GM21447 (cell line): Measurements from ENCODE around the gene DDA1.

Experiments used
- ATAC-seq: cut with Tn5 transposase; IDR thresholded peaks from one replicate; pipeline ENCODE4 v1.9.1; 2021; ENCODE audit not compliant: unreplicated experiment

DDA1 gene

DNA sequence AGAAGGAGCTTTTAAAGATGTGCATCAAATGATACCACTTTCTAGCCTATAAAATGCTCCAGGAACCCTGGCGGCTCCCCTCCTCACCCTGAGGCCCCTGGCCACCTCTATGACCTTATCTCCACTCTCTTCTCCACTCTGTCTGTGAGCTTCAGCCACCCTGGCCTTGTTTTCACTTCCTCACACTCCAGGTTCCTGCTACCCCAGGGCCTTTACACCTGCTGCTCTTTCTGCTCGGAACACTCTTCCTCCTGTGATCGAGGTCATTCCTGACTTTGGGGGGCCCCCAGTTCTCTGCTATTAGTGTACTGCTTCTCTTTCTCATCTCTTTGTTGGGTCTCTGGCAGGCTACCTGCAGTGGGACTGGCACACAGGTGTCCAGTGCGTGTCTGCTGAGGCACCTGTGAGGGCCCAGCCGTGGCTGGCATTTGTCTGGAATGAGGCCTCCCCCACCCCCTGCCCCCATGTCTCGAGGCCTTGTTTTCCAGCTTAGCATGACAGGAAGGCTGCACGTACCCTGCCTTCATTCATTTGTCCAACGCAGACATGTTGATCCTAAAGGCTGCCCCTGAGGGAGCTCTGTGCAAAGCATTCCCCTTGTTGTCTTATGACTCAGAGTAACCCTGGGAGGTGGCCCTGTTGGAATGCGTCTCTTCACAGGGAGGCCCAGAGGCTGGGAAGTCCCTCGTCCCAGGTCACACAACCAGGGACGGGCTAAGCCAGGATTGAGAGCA lies 2.3 kb downstream of the DDA1 start:
- no peak for ATAC-seq

- no peak for ATAC-seq
Observed at GRCh38 chr19:17312189-17313113, 3.1 kb downstream of the DDA1 start.

- no peak for ATAC-seq
Observed at GRCh38 chr19:17314007-17314593, 4.7 kb downstream of the DDA1 start.

- ATAC-seq = no peak
Observed at GRCh38 chr19:17318966-17319365, 9.6 kb downstream of the DDA1 start.

DNA sequence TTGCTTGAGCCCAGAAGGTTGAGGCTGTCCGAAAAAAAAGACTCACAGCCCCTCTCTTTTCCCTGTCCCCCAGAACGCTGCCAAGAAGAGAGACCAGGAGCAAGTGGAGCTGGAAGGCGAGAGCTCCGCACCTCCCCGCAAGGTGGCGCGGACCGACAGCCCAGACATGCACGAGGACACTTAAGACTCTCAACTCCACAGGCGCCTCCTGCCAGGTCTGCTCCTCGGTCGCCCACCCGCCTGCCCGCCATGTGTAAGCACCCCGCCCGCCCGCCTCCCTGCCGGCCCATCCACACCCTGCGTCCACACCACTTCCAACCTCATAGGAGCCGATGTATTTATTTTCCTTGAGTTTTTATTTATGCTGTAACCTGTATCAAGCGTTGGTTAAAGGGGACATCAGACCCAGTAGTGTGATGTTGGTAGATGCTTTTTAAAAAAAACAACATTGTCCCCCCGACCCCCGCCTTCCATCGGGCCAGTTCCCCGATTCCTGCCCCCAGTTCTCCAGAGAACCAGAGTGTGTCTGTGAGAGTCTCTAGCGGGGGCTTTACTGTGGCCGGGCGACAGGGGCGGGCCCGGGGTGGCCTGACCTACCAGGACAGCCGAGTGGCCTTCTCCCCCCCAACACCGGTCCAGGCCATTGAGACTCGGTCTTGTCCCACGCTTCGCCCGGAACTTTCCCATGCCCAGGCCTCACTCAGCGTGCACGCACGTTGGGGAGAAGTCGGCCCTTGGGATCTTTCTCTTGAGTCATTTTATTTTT lies 10.3 kb downstream of the DDA1 start:
- no peak for ATAC-seq

- ATAC-seq = no peak
Observed at GRCh38 chr19:17320435-17320834, 11.1 kb downstream of the DDA1 start.

DNA sequence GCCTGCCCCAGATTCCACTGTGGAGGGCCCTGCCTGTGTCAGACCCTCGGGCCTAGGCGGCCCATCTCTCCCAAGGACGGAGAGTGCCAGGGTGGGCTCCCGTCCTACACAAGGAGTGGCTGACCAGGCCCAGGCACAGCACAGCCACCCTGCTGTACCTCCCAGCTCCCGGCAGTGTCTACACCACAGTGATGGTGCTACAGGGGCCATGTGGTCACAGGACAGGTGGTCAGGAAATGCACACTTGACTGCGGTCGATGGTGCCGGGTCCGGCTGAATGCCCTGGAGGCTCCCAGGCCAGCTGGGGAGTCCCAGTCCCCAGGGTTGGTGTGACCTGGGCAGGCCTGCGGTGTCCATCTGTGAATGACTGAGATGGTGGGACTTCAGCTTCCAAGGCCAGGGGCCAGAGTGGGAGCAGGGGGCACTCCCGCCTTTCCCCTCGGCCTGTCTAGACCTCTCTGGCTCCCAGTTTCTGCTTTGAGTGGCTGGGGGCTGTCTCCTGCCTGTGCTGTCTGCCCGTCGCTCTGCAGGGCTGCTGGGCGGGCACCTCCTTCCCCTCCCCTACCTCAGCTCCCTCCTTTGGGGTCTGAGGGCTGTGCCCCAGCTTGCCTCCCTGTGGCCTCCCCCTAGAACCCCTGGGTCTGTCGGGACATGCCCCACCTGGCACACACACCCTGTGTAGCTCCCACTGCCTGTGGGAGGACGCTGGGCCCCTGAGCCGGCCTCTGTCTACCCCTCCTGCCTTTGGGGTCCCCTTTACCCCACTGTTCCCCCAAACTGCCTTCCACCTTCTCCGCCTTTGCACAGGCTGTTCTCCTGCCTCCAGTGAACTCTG lies 12.5 kb downstream of the DDA1 start:
- no peak for ATAC-seq

DNA sequence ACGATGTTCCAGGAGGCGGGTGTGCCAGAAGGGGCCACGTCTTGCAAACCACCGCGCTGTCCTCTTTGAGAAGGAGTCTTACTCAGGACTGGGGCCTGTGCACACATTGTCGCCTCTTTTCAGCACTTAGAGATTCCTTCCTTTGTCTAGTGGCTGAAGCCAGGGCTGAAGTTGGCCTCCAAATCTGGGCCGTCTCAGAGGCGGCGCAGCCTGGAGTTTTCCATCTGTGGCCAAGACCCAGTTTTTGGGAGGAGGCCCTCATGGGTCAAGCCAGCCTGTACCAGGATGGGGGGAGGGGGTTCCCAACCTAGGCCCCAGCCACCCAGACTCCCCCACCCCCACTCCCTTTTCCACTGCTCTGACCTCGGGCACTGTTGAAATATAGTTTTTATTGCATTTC lies 13.5 kb downstream of the DDA1 start:
- no peak for ATAC-seq

DNA sequence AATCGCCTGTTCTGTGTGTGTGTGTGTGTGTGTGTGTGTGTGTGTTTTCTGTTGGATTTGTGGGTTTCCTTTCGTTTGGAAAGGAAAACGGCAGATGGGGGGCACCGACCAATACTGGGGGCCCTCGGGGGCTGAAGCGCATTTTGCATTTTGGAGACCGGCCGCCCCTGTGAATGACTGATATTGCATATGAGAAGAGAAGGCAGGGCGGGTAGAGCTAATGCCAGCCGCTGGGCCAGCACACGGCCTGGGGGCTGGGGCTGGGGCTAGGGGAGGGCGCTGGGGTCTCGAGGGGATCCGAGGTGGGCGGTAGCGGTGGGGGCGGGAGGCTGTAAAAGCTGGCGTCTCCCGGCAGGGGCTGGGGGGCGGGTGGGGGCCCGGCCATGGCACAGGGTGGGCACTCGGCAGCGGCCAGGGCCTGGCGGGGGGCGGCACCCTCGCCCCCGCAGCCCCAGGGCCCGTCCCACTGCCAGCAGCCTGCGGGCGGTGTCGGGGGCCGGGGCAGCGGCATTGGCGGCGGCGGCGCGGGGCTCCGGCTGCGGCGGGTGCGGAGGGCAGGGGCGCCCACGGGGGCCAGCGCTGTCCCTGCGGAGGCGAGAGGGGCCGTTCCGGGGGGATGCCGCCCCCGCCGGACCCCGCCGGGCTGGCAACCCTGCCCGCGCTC lies 14.1 kb downstream of the DDA1 start:
- no peak for ATAC-seq

DNA sequence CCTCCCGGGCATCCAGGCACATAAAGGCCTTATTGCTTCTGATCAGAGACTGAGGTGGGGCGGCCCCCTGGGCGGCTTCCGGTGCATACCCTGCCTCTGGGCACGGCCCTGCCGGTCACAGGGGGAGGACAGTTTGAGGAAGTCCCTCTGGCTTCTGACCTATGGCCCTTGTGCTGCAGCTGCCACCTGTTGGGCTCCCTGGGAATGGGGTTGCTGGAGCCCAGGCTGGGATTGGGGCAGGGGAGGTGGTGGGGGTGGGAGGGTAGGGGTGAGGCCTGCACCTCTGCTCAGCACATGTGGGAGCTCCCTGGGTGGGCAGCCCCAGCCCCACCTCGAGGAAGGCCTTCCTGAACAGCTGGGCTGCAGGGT lies 14.6 kb downstream of the DDA1 start:
- no peak for ATAC-seq

DNA sequence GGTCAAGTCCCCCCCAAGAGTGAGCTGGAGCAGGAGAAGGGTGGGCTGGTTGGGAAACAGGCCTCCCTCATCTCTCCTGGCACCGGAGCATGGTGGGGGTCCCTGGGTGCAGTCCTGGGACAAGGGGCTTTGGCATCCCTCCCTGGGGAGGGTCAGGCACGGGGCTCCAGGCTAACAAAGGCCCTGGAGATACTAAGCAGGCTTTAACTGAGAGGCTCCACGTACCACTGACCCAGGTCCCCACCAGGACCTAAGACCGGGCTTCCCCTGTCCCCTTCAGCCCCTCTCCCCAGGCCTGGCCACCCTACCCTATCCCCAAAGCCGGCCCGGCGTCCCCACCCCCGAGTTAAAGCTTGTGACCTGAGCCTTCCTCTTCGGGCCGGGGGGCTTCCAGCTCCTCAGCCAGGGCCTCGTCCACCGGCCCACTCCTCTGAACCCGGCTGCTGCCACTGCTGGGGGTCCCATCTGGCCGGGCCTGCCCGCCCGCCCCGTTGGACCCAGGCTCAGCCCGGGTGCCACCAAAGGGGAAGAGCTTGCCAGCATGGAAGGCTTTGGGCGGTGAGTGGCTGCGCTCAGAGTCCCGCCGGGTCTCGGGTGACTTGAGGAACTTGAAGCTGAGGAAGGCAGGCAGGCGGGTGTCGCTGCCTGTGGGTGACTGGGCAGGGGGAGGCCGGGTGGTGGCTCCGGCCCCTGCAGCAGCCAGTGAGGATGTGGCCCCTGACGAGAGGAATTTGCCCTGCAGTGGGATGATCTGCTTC lies 15.2 kb downstream of the DDA1 start:
- ATAC-seq = no peak

GRCh38 chr19:17325133-17325532 lies 15.8 kb downstream of the DDA1 start:
- ATAC-seq = no peak

GRCh38 chr19:17325881-17326594 lies 16.7 kb downstream of the DDA1 start:
- ATAC-seq = no peak

DNA sequence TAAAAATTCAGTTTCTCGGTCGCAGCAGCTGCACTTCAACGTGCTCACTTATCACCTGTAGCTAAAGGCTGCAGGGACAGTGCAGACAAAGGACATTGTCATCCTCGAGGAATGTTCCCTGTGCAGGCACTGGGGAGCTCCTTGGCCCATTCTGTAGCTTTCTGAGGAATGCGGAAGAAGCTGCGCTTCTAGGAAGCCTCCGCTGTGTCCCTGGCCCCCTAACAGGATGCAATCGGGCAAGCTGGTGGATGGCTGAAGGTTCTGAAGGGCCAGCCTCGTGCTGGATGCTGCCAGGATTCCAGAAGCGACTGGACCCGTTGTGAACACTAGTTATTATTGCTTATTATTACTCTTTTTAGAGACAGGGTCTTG lies 17.2 kb downstream of the DDA1 start:
- ATAC-seq = no peak

DNA sequence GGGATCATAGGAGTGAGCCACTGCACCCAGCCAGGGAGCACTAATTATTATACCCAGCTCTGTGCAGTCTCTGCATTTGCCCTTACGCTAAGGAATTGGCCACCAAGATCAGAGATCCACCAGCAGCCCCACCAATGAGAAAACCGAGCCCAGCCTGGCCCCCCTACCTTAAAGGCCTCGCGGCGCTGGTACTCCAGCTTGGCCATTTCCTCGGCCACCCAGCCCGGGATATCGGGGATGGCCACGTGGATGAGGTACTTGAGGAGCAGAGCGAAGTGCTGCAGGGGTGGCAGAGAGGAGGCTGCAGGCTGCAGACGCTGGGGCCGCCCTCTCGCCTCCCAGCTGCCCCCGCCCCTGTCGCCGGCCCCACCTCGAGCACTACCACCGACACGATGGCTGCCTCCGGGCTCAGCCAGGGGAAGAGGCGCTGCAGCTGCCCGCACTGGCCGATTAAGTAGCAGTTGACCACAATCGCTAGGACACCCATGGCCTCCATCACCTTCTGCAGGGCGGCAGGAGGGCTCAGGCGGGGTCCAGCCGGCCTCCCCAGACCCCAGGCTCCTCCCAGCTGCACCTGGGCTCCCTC lies 17.8 kb downstream of the DDA1 start:
- ATAC-seq = no peak

- no peak for ATAC-seq
Observed at GRCh38 chr19:17327654-17328516, 18.5 kb downstream of the DDA1 start.
